KG1 (cell line): Measurements from ENCODE around the gene CCDC51.
"Not testable (repeated sequence)": the region's sequence is repeated elsewhere in the genome, so short reads cannot be mapped to it uniquely, and the experiment has no call there.

Experiments used
- DNase-seq: peaks from one replicate; lab custom pipeline; 2025; lab: John Stamatoyannopoulos, UW

Gene CCDC51, protein sequence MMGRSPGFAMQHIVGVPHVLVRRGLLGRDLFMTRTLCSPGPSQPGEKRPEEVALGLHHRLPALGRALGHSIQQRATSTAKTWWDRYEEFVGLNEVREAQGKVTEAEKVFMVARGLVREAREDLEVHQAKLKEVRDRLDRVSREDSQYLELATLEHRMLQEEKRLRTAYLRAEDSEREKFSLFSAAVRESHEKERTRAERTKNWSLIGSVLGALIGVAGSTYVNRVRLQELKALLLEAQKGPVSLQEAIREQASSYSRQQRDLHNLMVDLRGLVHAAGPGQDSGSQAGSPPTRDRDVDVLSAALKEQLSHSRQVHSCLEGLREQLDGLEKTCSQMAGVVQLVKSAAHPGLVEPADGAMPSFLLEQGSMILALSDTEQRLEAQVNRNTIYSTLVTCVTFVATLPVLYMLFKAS

GRCh38 chr3:48439820-48440589 is at the start of gene CCDC51, which contains the start of gene TMA7:
CCDC51 (minus strand) TSS chr3:48440119; CDS start chr3:48435128, 4,991 bp downstream.
TMA7 (plus strand) TSS chr3:48440257; CDS start chr3:48440297, 40 bp downstream.
- peak; percentile 95 for DNase-seq

DNA sequence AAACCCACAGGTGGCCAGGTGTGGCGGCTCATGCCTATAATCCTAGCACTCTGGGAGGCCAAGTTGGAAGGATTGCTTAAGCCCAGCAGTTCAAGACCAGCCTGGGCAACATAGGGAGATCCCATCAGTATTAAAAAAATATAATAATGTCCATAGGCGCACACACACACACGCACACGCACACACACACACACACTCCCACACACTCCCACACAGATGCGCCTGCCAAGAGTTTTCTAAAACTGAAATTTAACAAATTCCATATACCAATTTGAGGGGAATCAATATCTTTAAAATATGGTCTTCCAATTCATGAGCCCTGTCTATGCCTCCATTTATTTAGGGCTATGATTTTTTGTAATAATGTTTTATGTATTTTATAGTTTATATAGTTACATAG is 47.0 kb upstream of the CCDC51 start:
- no peak for DNase-seq

DNA sequence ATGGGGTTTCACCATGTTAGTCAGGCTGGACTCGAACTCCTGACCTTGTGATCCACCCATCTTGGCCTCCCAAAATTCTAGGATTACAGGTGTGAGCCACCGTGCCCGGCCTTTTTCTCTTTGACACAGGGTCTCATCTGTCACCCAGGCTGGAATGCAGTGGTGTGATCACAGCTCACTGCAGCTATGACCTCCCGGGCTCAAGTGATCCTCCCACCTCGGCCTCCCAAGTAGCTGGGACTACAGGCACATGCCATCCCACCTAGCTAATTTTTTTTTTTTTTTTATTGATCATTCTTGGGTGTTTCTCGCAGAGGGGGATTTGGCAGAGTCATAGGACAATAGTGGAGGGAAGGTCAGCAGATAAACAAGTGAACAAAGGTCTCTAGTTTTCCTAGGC is 42.9 kb upstream of the CCDC51 start:
- not testable (repeated sequence) for DNase-seq

DNA sequence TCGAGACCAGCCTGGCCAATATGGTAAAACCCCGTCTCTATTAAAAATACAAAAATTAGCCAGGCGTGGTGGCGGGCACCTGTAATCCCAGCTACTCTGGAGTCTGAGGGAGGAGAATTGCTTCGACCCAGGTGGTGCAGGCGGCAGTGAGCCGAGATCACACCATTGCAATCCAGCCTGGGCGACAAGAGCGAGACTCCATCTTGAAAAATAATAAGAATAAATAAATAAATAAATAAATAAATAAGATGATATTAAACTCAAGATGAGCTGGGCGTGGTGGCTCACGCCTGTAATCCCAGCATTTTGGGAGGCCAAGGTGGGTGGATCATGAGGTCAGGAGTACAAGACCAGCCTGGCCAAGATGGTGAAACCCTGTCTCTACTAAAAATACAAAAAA is 41.0 kb upstream of the CCDC51 start:
- not testable (repeated sequence) for DNase-seq

- DNase-seq, result peak; percentile 37
Observed at GRCh38 chr3:48478626-48479555, 39.0 kb upstream of the CCDC51 start.

GRCh38 chr3:48477959-48478520 is 38.1 kb upstream of the CCDC51 start:
- no peak for DNase-seq

DNA sequence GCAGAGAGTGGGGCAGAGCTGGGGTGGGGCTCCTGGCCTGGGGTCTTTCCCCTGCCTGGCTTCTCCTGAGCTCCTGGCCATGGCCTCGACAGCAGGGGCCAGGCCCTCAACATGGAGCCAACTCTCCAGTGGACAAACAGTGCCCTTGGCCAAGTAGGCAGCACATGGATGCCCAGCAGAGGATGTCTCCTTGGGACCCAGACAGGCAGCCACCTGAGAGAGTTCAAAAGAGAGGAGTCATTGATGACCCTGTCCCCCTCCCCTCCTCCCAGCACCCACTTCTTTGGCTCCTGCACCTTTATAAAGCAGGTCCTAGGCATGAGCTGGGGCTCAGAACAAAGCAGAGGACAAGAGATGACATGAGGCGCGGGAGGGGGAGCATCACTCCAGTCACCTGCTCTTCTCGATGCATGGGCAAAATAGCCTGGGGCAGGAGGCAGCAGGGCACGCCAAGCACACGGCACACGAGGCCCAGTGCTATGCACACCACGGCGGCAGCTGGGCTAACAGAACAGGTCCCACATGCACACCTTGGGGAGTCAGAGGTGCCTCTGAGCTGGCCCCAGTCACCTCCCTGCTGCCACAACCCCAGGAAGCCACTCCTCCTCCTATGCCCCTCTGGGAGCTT is 36.6 kb upstream of the CCDC51 start:
- DNase-seq, result no peak

DNA sequence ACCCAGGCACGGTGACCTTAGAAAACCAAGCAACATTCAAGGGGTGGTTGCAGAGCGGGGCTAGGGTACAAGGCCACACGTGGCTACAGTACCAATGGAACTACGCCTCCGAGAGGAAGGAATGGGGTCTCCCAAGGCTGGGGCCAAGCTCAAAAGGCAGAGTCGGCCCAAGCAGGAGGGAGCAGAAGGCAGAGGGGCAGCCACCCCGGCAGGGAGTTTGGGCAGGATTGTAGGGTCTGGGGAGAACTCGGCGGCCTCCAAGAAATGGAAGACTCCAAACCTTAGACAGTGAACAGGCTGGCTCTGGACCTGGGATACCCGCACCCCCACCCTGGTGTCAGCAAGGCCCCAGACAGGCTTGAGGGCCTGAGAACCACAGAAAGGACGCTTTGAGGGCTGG is 35.3 kb upstream of the CCDC51 start:
- no peak for DNase-seq

DNA sequence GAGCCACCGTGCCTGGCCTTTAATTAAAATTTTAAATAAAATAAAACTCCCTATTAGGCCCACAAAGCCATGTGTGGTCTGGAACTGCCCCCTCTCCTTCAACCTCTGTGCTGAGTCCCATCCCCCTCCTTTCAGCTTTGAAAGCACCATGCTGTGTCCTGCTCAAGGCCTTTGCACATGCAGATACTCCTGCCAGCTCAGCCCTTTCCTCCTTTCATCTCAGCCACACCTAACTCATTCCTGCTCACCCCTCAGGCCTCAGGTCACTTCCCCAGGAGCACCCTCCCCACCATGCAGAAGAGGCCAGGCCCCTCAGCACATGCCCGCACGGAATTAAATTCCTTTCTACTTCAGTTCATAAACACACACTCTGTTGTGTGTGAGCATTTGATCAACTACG is 34.7 kb upstream of the CCDC51 start:
- DNase-seq, result no peak

- DNase-seq, result not testable (repeated sequence)
Observed at GRCh38 chr3:48474031-48474430, 34.1 kb upstream of the CCDC51 start.

DNA sequence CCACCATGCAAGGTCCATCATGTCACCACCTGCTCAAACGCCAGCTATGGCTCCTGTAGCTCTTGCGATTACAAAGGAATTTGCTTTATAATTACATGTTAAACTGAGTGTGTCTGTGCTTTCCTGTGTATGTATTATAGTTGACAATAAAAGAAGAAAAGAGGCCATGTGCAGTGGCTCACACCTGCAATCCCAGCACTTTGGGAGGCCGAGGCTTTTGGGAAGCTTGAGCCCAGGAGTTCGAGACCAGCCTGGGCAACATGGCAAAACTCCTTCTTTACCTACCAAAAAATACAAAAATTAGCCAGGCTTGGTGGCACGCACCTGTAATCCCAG is 33.7 kb upstream of the CCDC51 start:
- DNase-seq, result no peak

- peak; percentile 92 for DNase-seq
Observed at GRCh38 chr3:48472923-48473616, 33.2 kb upstream of the CCDC51 start.

GRCh38 chr3:48472673-48472922 is 32.7 kb upstream of the CCDC51 start:
- DNase-seq, result no peak

DNA sequence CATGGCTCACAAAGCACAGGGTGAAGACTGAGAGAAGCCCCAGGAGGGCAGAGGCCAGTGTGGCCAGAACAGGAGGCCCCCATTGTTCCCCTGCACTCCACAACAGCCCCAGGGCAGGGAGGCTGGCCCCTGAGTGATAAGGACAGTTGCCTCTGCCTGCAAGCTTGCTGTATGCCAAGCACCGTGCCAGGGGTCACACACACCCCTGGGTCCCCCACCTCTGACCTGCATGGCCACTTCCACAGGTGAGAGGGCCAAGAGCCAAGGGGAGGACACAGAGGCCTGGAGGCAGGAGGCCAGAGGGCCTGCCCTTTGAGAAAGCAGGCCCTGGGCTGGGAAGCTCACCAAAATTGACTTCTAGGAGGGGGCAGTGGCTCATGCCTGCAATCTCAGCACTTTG is 30.4 kb upstream of the CCDC51 start:
- DNase-seq, result no peak

DNA sequence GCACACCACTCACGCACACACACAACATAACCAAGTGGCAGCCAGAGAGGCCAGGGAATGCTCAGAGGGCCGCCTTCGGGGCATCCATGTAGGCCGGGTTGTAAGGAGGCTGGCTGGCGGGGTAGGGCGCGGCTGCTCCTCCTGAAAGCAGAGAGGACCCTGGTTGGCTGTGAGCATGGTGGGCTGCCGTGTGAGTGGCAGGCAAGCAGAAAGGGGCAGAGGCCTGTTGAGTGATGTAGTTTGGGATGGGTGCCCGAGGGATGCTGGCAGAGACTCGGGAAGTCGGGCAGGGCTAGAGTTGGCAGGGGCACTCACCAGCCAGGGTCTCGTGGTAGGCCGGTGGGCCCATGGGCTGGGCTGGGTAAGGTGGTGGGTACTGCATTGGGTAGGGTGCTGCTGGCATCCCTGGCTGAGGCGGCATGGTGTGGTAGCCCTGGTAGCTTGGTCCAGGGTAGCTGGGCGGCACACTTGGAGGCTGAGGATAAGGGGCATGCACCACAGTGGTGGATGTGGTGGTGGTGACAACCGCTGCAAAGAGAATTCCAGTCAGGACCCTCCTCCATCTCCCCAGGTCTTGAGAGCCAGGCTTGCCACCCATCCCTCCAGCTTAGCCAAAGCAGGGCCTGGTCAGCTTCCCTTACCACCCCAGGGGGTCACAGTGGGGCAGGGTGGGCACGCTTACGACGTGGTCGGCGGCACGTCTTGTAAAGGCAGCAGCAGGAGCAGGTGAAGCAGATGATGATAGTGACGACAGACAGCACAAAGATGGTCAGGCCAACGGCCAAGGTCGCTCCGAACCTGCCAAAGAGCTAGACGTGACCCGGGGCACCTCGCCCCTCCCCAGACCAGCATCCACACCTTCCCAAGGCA is 29.4 kb upstream of the CCDC51 start:
- no peak for DNase-seq

GRCh38 chr3:48468329-48468731 is 28.4 kb upstream of the CCDC51 start:
- no peak for DNase-seq

GRCh38 chr3:48467473-48468267 is 27.8 kb upstream of the CCDC51 start:
- no peak for DNase-seq

DNA sequence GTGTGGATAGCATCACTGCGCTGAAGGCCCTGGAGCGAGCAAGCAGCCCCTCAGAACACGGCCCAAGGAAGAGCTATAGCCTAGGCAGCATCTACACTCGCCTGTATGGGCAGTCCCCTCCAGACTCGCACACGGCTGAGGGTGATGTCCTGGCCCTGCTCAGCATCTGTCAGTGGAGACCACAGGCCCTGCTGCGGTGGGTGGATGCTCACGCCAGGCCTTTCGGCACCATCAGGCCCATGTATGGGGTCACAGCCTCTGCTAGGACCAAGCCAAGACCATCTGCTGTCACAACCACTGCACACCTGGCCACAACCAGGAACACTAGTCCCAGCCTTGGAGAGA is 27.2 kb upstream of the CCDC51 start:
- DNase-seq, result no peak

DNA sequence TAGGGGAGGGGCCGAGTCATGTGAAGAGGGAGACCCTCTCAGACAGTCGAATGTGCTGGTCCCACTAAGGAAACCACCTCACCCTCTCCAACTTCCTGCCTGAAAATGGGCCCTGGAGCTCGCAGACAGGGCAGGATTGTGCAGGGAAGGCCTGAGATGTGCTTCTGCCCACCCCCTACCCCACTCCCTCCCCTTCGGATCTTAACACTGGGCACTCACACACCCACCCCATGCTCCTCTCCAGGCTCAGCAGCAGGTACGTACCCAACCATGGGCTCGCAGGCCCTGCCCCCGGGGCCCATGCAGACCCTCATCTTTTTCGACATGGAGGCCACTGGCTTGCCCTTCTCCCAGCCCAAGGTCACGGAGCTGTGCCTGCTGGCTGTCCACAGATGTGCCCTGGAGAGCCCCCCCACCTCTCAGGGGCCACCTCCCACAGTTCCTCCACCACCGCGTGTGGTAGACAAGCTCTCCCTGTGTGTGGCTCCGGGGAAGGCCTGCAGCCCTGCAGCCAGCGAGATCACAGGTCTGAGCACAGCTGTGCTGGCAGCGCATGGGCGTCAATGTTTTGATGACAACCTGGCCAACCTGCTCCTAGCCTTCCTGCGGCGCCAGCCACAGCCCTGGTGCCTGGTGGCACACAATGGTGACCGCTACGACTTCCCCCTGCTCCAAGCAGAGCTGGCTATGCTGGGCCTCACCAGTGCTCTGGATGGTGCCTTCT is 26.6 kb upstream of the CCDC51 start:
- DNase-seq, result no peak
